ENCODE measurements around the gene RPAP3.

The RPAP3 gene

GRCh38 chr12:47718531-47718930, 12.7 kb upstream of the RPAP3 start:
- no peak for DNase-seq (ENCODE audit: low read depth)

DNA sequence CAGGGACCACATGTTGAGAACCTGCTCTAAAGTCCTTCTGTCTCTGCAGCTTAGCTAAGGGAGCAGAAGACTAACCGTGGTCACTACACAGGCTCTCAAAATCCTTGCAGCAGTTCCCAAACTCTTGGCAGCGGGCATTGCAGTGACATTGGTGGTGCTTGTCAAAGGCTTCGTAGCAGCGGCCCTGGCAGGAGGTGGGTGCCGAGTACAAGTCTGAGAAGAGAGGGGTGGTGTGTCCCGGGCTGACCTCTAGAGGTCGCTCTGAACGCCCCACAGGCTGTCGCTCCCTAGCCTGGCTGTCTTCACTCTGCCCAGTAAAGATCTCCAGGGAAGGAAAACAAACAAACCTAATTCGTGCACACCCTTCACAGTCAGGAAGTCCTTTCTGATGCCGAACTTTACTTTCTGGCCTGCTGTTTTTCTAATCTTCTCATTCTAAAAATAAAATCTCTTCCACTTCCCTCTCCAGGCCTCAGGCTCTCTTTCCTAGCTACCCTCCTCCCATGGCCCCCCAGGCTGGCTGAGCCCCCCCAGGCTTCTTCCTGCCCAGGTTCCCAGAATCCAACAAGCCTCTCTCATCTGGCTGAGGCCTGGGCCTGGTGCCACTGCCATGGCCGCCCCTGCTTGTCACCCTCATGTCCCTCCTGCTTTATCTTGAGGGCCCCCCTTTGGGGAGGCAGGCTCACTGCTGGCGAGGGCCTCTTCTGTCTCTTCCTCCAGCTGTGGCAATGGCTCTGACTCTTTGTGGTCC, 11.8 kb upstream of the RPAP3 start:
- no peak for DNase-seq (ENCODE audit: low read depth)

GRCh38 chr12:47717046-47717442, 11.2 kb upstream of the RPAP3 start:
- no peak for DNase-seq (ENCODE audit: low read depth)

GRCh38 chr12:47715877-47716548, 10.2 kb upstream of the RPAP3 start:
- DNase-seq (ENCODE audit: low read depth) = no peak

- no peak for DNase-seq (ENCODE audit: low read depth)
Measured at GRCh38 chr12:47715393-47715876, 9.6 kb upstream of the RPAP3 start.

GRCh38 chr12:47714826-47715386, 9.1 kb upstream of the RPAP3 start:
- no peak for DNase-seq (ENCODE audit: low read depth)

DNA sequence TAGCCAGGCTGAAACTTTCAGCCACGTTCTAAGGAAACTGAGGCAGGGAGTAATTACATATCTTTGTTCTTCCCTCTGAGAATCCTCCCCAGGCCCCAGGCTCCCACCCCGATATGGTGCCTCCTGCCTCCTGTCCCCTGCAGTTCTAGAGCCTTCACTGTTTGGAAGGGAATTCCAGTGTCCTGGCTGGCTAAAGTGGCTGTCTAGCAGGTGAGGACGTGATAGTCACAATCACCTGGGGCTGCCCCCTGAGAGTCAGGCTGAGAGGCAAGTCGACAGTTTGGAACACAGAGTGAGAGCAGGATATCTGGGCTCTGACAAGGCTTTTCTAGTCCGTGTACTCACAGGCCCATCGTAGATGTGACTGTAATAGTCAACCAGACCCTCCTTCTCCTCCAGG, 6.3 kb upstream of the RPAP3 start:
- DNase-seq (ENCODE audit: low read depth) = no peak

DNA sequence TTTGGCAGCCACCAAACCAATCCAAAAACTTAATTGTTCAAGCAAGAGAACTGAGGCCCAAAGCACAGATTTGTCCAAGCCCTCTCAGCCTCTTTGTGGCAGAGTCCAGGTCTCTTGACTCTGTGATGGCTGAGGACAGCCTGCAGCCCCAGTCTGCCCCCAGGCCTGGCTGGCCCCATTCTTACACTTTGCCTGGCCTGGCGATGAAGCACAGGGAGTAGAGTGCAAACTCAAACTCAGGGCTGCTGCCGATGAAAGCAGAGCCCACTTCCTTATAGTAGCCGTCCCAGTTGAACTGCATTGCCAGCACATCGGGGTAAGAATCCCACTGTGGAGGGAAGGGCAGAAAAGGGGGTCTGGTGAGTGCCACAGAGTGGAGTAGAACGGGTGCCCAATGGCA, 5.6 kb upstream of the RPAP3 start:
- DNase-seq (ENCODE audit: low read depth) = no peak

DNA sequence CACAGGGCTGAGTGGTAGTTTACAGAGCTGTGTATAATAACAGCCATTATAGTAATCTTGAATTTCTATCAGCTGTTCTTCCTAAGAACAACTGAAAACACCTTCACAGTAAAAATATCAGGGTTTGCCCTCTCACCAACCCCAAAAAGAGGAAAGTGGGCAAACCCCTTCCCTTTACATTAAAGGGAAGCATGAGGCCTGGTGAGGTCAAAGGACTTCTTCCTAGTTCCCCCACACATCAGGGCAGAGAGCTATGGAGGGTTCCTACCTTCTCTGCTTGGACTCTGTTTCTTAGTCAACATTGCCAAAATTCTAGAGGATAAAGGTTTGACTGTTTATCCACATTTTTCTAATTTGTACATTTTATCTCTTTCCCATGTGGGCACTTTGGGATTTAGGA, 4.4 kb upstream of the RPAP3 start:
- no peak for DNase-seq (ENCODE audit: low read depth)

DNA sequence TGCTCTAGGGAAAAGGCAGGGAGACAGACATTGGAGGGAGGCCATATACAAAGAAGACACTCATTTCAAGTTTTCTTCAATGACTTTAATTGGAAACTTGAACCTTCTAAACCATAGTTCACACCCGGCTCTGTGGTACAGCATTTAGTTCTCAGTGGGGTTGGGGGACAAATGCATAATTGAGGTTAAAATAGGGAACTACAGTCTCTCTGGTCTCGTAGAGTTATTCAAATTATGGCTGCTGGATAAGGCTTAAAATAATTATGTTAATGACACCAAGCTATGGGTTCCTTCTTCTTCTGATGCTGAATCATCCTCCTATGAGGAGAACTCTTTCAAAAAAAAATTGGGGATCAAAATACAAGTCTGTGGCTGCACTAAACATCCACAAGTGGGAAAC, 3.8 kb upstream of the RPAP3 start:
- no peak for DNase-seq (ENCODE audit: low read depth)

DNA sequence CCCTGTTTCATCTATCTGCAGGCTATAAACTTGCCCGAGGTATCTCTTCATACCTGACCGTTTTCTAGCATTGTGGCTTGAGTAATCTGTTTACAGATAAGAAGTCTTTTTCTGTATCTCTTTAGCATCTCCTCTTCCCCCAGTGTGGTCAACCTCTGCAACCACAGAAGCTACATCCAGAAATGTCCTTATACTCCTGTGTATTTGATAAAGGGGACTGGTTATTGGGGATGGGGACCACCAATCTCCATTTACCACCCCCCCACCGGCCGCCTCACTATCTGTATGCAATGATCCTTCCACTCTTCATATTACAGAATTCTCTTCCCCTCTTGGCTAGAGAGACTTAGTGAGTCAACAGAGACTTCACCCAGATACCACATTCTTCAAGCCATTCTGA, 3.4 kb upstream of the RPAP3 start:
- DNase-seq (ENCODE audit: low read depth) = no peak

- DNase-seq (ENCODE audit: low read depth) = no peak
Measured at GRCh38 chr12:47707905-47708543, 2.2 kb upstream of the RPAP3 start.

DNA sequence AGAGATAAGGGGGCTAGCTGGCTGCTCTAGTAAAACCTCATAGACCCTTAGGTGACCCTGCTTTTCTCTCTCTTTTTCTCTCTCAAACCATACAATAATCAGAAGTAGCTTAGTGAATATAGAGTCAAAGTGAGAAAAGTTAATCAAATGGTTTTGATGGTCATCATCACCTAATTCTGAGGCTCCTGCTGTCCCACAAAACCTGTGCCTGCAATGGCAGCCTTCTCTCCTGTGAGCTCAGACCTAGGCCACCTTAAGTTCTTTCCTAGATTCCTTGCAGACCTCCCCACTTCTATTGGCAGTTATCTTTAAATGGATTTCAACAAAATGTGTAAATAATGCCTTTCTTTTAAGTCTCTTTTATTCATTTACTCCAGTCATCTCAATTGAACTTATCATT, 1.5 kb upstream of the RPAP3 start:
- no peak for DNase-seq (ENCODE audit: low read depth)

DNA sequence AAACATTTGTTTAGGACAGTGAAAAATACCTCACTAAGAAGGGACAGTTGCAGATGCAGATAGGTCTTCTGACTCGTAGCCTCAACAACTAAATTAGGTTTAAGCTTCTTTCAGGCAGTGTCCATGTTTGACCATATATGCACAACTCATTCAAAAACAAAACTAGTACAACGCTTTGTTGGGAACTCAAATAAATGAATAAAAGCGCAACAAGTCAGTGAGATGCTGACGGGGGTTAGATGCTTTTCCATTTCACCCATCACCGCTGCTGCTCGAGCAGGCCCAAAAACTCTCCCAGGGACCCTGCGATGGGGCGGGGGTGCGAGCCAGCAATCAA, 633 bp downstream of the RPAP3 start:
- no peak for DNase-seq (ENCODE audit: low read depth)

GRCh38 chr12:47704719-47705118, 1.1 kb downstream of the RPAP3 start:
- DNase-seq (ENCODE audit: low read depth) = no peak

DNA sequence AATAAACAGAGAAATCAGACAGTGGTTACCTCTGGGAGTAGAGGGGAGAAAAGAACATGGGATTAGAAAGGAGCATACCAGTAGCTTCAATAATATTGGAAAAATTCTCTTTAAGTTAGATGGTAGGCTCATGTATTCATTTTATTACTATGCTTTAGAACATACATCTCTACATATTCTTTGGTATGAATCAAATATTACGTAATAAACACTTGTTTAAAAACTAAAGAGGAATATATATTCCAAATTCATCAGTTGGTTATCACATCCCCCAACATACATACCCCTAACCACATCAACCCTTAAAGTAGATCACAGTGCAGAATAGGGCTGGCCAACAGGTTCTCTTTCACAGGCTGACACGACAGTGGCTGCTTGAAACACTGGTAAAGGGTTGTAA, 5.6 kb downstream of the RPAP3 start:
- DNase-seq (ENCODE audit: low read depth) = no peak

DNA sequence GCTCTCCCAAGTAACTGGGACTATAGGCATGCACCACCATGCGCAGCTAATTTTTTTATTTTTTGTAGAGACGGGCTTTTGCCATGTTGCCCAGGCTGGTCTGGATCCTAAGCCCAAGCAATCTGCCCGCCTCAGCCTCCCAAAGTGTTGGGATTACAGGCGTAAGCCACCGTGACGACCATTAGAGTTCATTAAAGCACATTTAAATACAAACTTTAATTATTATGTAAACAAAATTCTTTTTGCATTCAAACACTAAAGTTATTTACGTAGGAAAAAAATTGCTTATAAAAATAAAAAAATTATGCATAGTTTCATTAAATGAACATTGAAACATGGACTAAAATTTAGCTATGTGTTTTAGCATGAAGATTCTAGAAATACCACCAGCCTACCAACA, 7.2 kb downstream of the RPAP3 start:
- no peak for DNase-seq (ENCODE audit: low read depth)

DNA sequence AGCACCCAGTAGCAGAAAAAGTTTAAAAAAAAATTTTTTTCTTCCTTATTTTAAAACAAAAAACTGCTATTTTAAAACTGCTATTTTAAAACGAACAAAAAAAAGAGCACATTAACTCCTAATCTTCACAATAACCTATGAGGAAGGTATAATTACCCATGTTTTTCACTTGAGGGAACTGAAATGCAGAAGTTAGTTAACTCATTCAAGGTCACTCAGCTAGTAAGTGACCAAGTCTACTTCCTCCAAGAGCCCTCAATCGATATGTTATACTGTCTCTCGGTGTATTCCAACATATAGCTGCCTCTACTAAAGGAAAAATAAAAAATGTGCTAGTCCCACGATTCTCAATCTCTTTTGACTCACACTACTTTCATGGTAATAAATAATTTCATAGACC, 7.8 kb downstream of the RPAP3 start:
- DNase-seq (ENCODE audit: low read depth) = no peak

GRCh38 chr12:47689215-47689614, 16.6 kb downstream of the RPAP3 start:
- DNase-seq (ENCODE audit: low read depth) = no peak

DNA sequence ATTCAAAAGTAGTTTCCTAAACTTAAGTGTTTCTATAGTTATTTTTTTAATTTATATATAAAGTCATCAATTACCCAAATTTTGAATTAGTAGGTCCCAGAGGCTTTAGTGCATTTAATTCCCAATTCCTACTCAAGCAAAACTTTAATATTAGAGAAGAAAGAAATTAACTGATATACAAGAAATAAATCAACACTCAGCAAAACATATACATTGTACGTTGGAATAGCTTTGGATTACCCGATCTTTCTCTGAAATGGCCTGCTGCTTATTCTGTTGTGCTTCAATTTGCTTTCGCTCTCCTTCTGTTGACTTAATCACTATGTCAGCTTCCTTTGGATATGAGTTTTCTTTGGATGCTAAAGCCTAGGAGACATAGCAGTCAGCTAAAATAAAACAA, 18.2 kb downstream of the RPAP3 start:
- no peak for DNase-seq (ENCODE audit: low read depth)

GRCh38 chr12:47686645-47687240, 19.1 kb downstream of the RPAP3 start:
- DNase-seq (ENCODE audit: low read depth) = no peak

DNA sequence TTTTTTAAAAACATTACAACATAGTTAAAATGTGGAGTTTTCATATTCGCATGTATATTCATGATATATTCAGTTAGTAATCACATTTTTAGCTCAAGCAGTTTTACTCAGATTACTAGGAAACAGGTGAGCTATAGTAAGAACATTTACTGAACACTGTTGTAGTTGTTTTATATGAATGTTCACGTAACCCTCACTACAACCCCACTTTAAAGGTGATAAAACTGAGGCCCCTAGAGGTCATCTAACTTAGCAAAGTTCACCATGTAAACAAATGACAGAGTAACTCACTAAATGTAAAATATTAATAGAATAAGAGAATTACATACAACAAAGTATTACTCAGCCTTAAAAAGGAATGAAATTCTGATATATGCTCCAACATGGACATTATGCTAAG, 26.0 kb downstream of the RPAP3 start:
- no peak for DNase-seq (ENCODE audit: low read depth)

GRCh38 chr12:47672068-47672467, 33.8 kb downstream of the RPAP3 start:
- DNase-seq (ENCODE audit: low read depth) = no peak
